H1 (cell line): ENCODE measurements around the gene GGT6. TPM values are rescaled to one million over a fixed set of nuclear protein-coding genes. Genes with fewer than 3 reads are reported as not detected.

Experiments
- CTCF ChIA-PET: fragments of 300-600 bp; sonication (Branson Sonifier 250); formaldehyde crosslinking; loops from one replicate; lab custom pipeline; 2021; ENCODE audit not compliant: partially characterized antibody; lab: Charles Lee
- POLR2A ChIA-PET: fragments of 300-600 bp; sonication (Branson Sonifier 250); formaldehyde crosslinking; loops from one replicate; lab custom pipeline; 2021; ENCODE audit warnings: inconsistent platforms; ENCODE audit not compliant: partially characterized antibody; lab: Charles Lee
- DNase-seq, 2 experiments: peaks; one replicate each; pipeline versions ENCODE4 v3.0.0 to v3.0.0-alpha.2; 2010 to 2022; ENCODE audit warnings: low spot score in 2 of 2, low read depth in 1 of 2, mixed read lengths in 1 of 2
- FAIRE-seq: peaks from 2 replicates; lab custom pipeline; 2011; peaks lifted over from hg19 to GRCh38; lab: Jason Lieb, UNC
- H2AFZ ChIP-seq: 2 replicates; pipeline ENCODE4 v1.8.1; 2012; ENCODE audit warnings: low read length, inconsistent platforms
- H2AK5ac ChIP-seq: 2 replicates; pipeline ENCODE4 v1.6.1; 2013; ENCODE audit warnings: low read depth, low read length
- H2BK120ac ChIP-seq: replicated peaks from 2 replicates; pipeline ENCODE3; 2013; ENCODE audit warnings: low read depth, low read length, inconsistent platforms
- H2BK12ac ChIP-seq: 2 replicates; pipeline ENCODE4 v1.6.1; 2013; ENCODE audit warnings: low read depth, low read length
- H2BK15ac ChIP-seq: 2 replicates; pipeline ENCODE4 v1.6.1; 2013; ENCODE audit warnings: low read length
- H2BK20ac ChIP-seq: 2 replicates; pipeline ENCODE4 v1.6.1; 2013; ENCODE audit warnings: low read length
- H2BK5ac ChIP-seq: 2 replicates; pipeline ENCODE4 v1.6.1; 2013; ENCODE audit warnings: low read depth, low read length
- H3K14ac ChIP-seq: 2 replicates; pipeline ENCODE4 v1.6.1; 2013; ENCODE audit warnings: inconsistent platforms; ENCODE audit not compliant: insufficient read length
- H3K18ac ChIP-seq: 2 replicates; pipeline ENCODE4 v1.6.1; 2013; ENCODE audit warnings: low read length; ENCODE audit errors: extremely low read depth
- H3K23ac ChIP-seq: 2 replicates; pipeline ENCODE4 v1.6.1; 2013; ENCODE audit warnings: inconsistent platforms; ENCODE audit not compliant: insufficient read length
- H3K23me2 ChIP-seq: 2 replicates; pipeline ENCODE4 v1.6.1; 2013; ENCODE audit warnings: low read depth, low read length
- H3K27ac ChIP-seq: 2 replicates; pipeline ENCODE4 v1.6.1; 2011; ENCODE audit warnings: low read depth, low read length, inconsistent platforms
- H3K27me3 ChIP-seq, 4 experiments: replicated peaks in 1 of 4; 1 replicate in 1 of 4; 2 replicates in 3 of 4; pipeline versions ENCODE4 v1.6.1 to v1.8.1; 2011 to 2013; ENCODE audit warnings: low read length in 3 of 4, mild to moderate bottlenecking in 3 of 4, inconsistent platforms in 2 of 4, mixed read lengths in 2 of 4, moderate library complexity in 1 of 4; ENCODE audit not compliant: control insufficient read depth in 3 of 4, insufficient read depth in 3 of 4; ENCODE audit errors: extremely low read depth in 1 of 4
- H3K36me3 ChIP-seq, 4 experiments: 2 replicates each; pipeline versions ENCODE4 v1.6.1 to v1.8.1; 2011 to 2013; ENCODE audit warnings: mild to moderate bottlenecking in 4 of 4, low read length in 3 of 4, moderate library complexity in 2 of 4, control low read depth in 1 of 4, inconsistent platforms in 1 of 4; ENCODE audit not compliant: insufficient read depth in 4 of 4, control insufficient read depth in 2 of 4
- H3K4ac ChIP-seq: replicated peaks from 2 replicates; pipeline ENCODE3; 2013; ENCODE audit warnings: low read length, low read depth, mixed read lengths, inconsistent platforms; ENCODE audit not compliant: insufficient read length
- H3K4me1 ChIP-seq, 4 experiments: replicated peaks in 1 of 4; 1 replicate in 1 of 4; 2 replicates in 3 of 4; pipeline versions ENCODE4 v1.6.1 to v1.8.1; 2011 to 2013; ENCODE audit warnings: low read length in 3 of 4, inconsistent platforms in 2 of 4, mixed read lengths in 1 of 4; ENCODE audit not compliant: insufficient read depth in 4 of 4, control insufficient read depth in 3 of 4
- H3K4me2 ChIP-seq, 2 experiments: 2 replicates each; pipeline versions ENCODE4 v1.6.1 to v1.8.1; 2011 to 2013; ENCODE audit warnings: low read depth in 2 of 2, low read length in 2 of 2, control low read depth in 1 of 2, inconsistent platforms in 1 of 2, mild to moderate bottlenecking in 1 of 2; ENCODE audit not compliant: insufficient read depth in 1 of 2
- H3K4me3 ChIP-seq, 4 experiments: fragments of 200-600, 300-600 bp in 1 of 4; sonication (generic), shearing (Covaris generic), sonication (Bioruptor Twin) in 1 of 4; 2 replicates each; pipeline versions ENCODE4 v1.5.1 to v1.8.1; 2011 to 2016; ENCODE audit warnings: low read length in 4 of 4, low read depth in 3 of 4, control low read depth in 2 of 4, inconsistent platforms in 2 of 4, mild to moderate bottlenecking in 2 of 4, mixed read lengths in 1 of 4, moderate library complexity in 1 of 4; ENCODE audit not compliant: insufficient read depth in 2 of 4; ENCODE audit errors: extremely low read depth in 1 of 4
- H3K56ac ChIP-seq: replicated peaks from 2 replicates; pipeline ENCODE3; 2013; ENCODE audit warnings: low read depth, mild to moderate bottlenecking, mixed read lengths, low read length, inconsistent platforms; ENCODE audit not compliant: insufficient read length
- H3K79me1 ChIP-seq: 2 replicates; pipeline ENCODE4 v1.6.1; 2013; ENCODE audit warnings: low read depth, low read length, control low read depth
- H3K79me2 ChIP-seq, 2 experiments: 2 replicates each; pipeline versions ENCODE4 v1.6.1 to v1.8.1; 2012 to 2013; ENCODE audit warnings: low read length in 2 of 2, mild to moderate bottlenecking in 2 of 2, inconsistent platforms in 1 of 2; ENCODE audit not compliant: insufficient read depth in 2 of 2, control insufficient read depth in 1 of 2
- H3K9ac ChIP-seq, 4 experiments: replicated peaks in 1 of 4; 1 replicate in 1 of 4; 2 replicates in 3 of 4; pipeline versions ENCODE4 v1.6.1 to v1.8.1; 2011 to 2013; ENCODE audit warnings: low read depth in 3 of 4, low read length in 3 of 4, control low read depth in 2 of 4, mild to moderate bottlenecking in 2 of 4, moderate library complexity in 2 of 4, inconsistent platforms in 1 of 4; ENCODE audit errors: extremely low read depth in 1 of 4
- H3K9me3 ChIP-seq, 2 experiments: 2 replicates each; pipeline versions ENCODE4 v1.6.1 to v1.8.1; 2012 to 2013; ENCODE audit warnings: mild to moderate bottlenecking in 2 of 2, moderate library complexity in 2 of 2, control low read depth in 1 of 2, inconsistent platforms in 1 of 2, low read depth in 1 of 2, low read length in 1 of 2, mixed read lengths in 1 of 2; ENCODE audit not compliant: insufficient read depth in 2 of 2
- H4K20me1 ChIP-seq, 2 experiments: replicated peaks in 1 of 2; 2 replicates each; pipeline versions ENCODE3 to v1.8.1; 2011 to 2013; ENCODE audit warnings: inconsistent platforms in 2 of 2, low read length in 2 of 2, mild to moderate bottlenecking in 1 of 2; ENCODE audit not compliant: insufficient read depth in 2 of 2, control insufficient read depth in 1 of 2
- H4K5ac ChIP-seq: 2 replicates; pipeline ENCODE4 v1.6.1; 2013; ENCODE audit warnings: low read length, low read depth, mixed read lengths, inconsistent platforms; ENCODE audit not compliant: insufficient read length
- H4K8ac ChIP-seq: 2 replicates; pipeline ENCODE4 v1.8.0; 2013; ENCODE audit warnings: mild to moderate bottlenecking, moderate library complexity, low read length, inconsistent platforms; ENCODE audit not compliant: insufficient read depth; ENCODE audit errors: extremely low read depth
- H4K91ac ChIP-seq: replicated peaks from 2 replicates; pipeline ENCODE3; 2013; ENCODE audit warnings: low read length, mixed read lengths, inconsistent platforms; ENCODE audit not compliant: insufficient read length
- CEBPB ChIP-seq: IDR thresholded peaks from 2 replicates; pipeline ENCODE4 v1.6.1; 2012; ENCODE audit warnings: low read depth, low read length
- JUN ChIP-seq: IDR thresholded peaks from 2 replicates; pipeline ENCODE4 v1.6.1; 2011; ENCODE audit warnings: low read depth, mild to moderate bottlenecking, improper control_type of control experiment, low read length
- PHF8 ChIP-seq: fragments of 200-600 bp; sonication (generic); conservative IDR thresholded peaks from 2 replicates; pipeline ENCODE4 v1.7.1; 2012; ENCODE audit warnings: low read depth, mild to moderate bottlenecking, inconsistent platforms, low read length, moderate library complexity
- POLR2A ChIP-seq, 2 experiments: IDR thresholded peaks; 1 replicate in 1 of 2; 2 replicates in 1 of 2; pipeline ENCODE4 v1.6.1; 2011; ENCODE audit warnings: low read depth in 2 of 2, low read length in 2 of 2, mild to moderate bottlenecking in 2 of 2; ENCODE audit errors: control extremely low read depth in 1 of 2
- SUZ12 ChIP-seq: fragments of 200-600 bp; sonication (generic); IDR thresholded peaks from 2 replicates; pipeline ENCODE4 v1.6.1; 2012; ENCODE audit warnings: mild to moderate bottlenecking, inconsistent platforms, low read length, moderate library complexity, mixed read lengths
- TAF1 ChIP-seq: IDR thresholded peaks from 2 replicates; pipeline ENCODE4 v1.6.1; 2011; ENCODE audit warnings: mild to moderate bottlenecking, low read depth, low read length
- TAF7 ChIP-seq: optimal IDR thresholded peaks from 2 replicates; pipeline ENCODE3; 2011; ENCODE audit warnings: low read depth, mild to moderate bottlenecking, inconsistent platforms, low read length, moderate library complexity, borderline replicate concordance
- TEAD4 ChIP-seq: IDR thresholded peaks from 2 replicates; pipeline ENCODE4 v1.6.1; 2012; ENCODE audit warnings: low read depth, low read length, inconsistent platforms, mixed read lengths
- WGBS, 2 experiments: shearing (Covaris generic) in 1 of 2; methylation state at CpG; one replicate each; pipeline versions ENCODE4 v1.1.6 to v1.1.7; 2013 to 2015; ENCODE audit warnings: low lambda C conversion rate in 2 of 2, mixed read lengths in 2 of 2, inconsistent platforms in 1 of 2, low coverage in 1 of 2, missing lambda C conversion rate in 1 of 2; ENCODE audit not compliant: insufficient replicate concordance in 2 of 2, insufficient coverage in 1 of 2, insufficient read length in 1 of 2; ENCODE audit errors: extremely low coverage in 1 of 2, missing lambda C conversion rate in 1 of 2; 5-methylcytosine and 5-hydroxymethylcytosine counted together
- polyA plus RNA-seq, 7 experiments: library from polyadenylated mRNA; depleted of rRNA in 3 of 7; stranded (reverse) in 5 of 7; unstranded in 2 of 7; fragments of >200 nt in 5 of 7; fragments of 200-250 nt in 2 of 7; gene quantifications; 1 replicate in 5 of 7; 2 replicates in 1 of 7; 4 replicates in 1 of 7; pipeline versions ENCODE4 v1.2.1 to v1.2.3, GENCODE V29; 2011 to 2013; ENCODE audit warnings: missing spikeins in 2 of 7, mixed read lengths in 2 of 7
- total RNA-seq: library from RNA; stranded (reverse); fragmentation: NEBNext Ultra II Directional; extraction: Animal tissue kit (Norgen Biotek cat#: 25700); gene quantifications from 2 replicates; pipeline ENCODE4 v1.2.1, GENCODE V29; 2021
- TF ChIP-seq, protein P1 (sequence below): IDR thresholded peaks from 2 replicates; pipeline ENCODE4 v1.6.1; 2012; ENCODE audit warnings: inconsistent platforms
- TF ChIP-seq, protein P2 (sequence below): IDR thresholded peaks from 2 replicates; pipeline ENCODE4 v1.6.1; 2011; ENCODE audit warnings: low read length, improper control_type of control experiment

GGT6 gene
- total and polyA plus RNA-seq, 2 of the 8 experiments (the other 6 are each of a cell fraction or from before 2014, with no cell fraction given): 0.18 TPM; not detected in 1

DNA sequence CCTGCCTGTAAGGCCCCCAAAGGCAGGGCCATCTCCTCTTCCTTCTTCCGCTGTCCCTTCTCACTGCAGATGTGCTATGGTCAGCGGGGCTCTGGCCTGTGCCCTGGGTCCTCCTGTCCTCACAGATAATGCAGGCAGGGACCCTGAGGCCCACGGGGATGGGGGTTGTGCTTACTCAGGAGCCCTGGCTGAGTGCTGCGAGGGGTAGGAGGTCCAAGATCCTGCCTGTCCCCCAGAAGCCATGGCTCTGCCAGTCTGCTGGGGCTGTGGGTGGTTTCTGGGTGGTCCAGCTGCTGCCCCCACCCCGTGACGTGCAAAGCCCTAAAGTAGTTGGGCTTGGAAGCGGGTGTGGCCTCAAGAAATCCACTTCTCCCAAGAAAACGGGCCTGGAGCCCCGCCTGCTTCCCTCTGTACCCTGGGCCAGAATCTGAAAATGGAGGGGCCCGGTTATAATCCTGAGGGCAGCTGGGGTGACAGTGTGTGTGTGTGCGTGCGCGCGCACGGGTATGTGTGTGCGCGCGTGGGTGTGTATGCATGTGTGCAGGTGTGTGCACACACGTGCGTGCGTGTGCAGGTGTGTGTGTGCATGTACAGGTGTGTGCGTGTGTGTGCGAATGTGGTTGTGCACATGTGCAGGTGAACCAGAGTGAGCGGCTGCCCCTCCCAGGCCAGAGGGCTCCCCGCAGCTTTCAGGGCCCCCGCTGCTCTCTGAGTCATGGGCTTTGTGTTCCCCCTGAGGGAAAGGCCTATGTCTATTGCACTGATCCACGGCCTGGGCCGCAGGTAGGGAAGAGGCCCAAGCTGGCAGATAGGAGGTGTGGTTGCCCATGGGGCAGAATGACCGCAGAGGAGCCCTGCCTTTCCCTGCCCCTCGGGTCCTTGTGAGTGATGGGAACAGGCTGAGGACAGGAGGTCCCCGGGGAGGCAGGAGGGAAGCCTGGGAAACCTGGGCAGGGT is 47.9 kb downstream of the GGT6 start:
- WGBS, 2 experiments: 88% methylated on average over 31 of the region's 31 CpGs; no CpG with 5 or more reads in 1 of the 2 experiments
- FAIRE-seq: no peak
- H3K27ac ChIP-seq: no peak overlapping the region
- TF ChIP-seq JUN (no peak), TAF7 (no peak), PHF8 (no peak), CEBPB (no peak), TEAD4 (no peak), TAF1 (no peak), POLR2A (IDR thresholded peaks at IDR 0.05; ENCODE audit: control extremely low read depth in 1 of 2, low read depth in 2 of 2, low read length in 2 of 2) (no peak), SUZ12 (no peak)
- TF ChIP-seq, protein P1, sequence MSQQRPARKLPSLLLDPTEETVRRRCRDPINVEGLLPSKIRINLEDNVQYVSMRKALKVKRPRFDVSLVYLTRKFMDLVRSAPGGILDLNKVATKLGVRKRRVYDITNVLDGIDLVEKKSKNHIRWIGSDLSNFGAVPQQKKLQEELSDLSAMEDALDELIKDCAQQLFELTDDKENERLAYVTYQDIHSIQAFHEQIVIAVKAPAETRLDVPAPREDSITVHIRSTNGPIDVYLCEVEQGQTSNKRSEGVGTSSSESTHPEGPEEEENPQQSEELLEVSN: no peak
- TF ChIP-seq, protein P2, sequence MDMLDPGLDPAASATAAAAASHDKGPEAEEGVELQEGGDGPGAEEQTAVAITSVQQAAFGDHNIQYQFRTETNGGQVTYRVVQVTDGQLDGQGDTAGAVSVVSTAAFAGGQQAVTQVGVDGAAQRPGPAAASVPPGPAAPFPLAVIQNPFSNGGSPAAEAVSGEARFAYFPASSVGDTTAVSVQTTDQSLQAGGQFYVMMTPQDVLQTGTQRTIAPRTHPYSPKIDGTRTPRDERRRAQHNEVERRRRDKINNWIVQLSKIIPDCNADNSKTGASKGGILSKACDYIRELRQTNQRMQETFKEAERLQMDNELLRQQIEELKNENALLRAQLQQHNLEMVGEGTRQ: no peak

More for the DNA sequence above, 47.9 kb downstream of the GGT6 start:
- H3K23me2 ChIP-seq: no peaks in the 10 kb centered on the region
- no peak overlapping the region for H2BK120ac ChIP-seq
- no peak overlapping the region for H4K91ac ChIP-seq
- H2AK5ac ChIP-seq: no peak overlapping the region
- ChIA-PET CTCF (interaction anchor here (0.6 to 1.2 kb wide), 3 partner anchors 92 to 271 kb away, joined by 3 read pairs; no protein-coding TSS in a partner anchor), POLR2A (interaction anchor here (37.1 kb wide), 1 partner anchor 34 kb away, joined by 546 read pairs; the partner anchor contains the start of genes GGT6 and MYBBP1A)
- H3K79me1 ChIP-seq: no peaks in the 10 kb centered on the region; the same call in 1 of the 2 replicates
- no peak overlapping the region for H2BK12ac ChIP-seq
- no peak overlapping the region for H4K5ac ChIP-seq
- 0 out of 2 replicates have a peak overlapping the region, but pooled peaks have one; percentile 11 for H4K8ac ChIP-seq
- H3K4me1 ChIP-seq: peaks cover 0 to 13% (median 8%) of the 10 kb centered on the region in 4 experiments; a peak in 5 of 7 replicates
- H3K27me3 ChIP-seq: no peaks in the 10 kb centered on the region; a peak in 1 of 7 replicates
- H3K4me2 ChIP-seq: no peak overlapping the region
- no peak for DNase-seq
- no peak overlapping the region for H3K9ac ChIP-seq
- H2BK20ac ChIP-seq: no peak overlapping the region
- H3K4me3 ChIP-seq: no peak overlapping the region
- no peak overlapping the region for H3K14ac ChIP-seq
- H4K20me1 ChIP-seq: no peaks in the 10 kb centered on the region
- no peak overlapping the region for H3K18ac ChIP-seq
- H2AFZ ChIP-seq: no peak overlapping the region
- no peak overlapping the region for H3K23ac ChIP-seq
- H3K79me2 ChIP-seq: no peaks in the 10 kb centered on the region
- no peaks in the 10 kb centered on the region for H3K9me3 ChIP-seq
- no peak overlapping the region for H2BK15ac ChIP-seq
- H3K36me3 ChIP-seq: no peaks in the 10 kb centered on the region
- no peak overlapping the region for H2BK5ac ChIP-seq
- H3K4ac ChIP-seq: no peak overlapping the region
- no peak overlapping the region for H3K56ac ChIP-seq
